MM.1S (cell line): Measurements from ENCODE around the gene TFF2.

Experiments used
- DNase-seq: peaks from one replicate; pipeline ENCODE4 v3.0.0-alpha.2; 2015
- H2AFZ ChIP-seq: fragments of 300-600 bp; sonication (generic); 2 replicates; pipeline ENCODE4 v1.6.0; 2016; ENCODE audit warnings: antibody characterized with exemption, low read length
- H3F3A ChIP-seq: fragments of 300-600 bp; sonication (generic); 2 replicates; pipeline ENCODE4 v1.6.1; 2016; ENCODE audit warnings: mild to moderate bottlenecking, antibody characterized with exemption, low read length, moderate library complexity, mixed read lengths; ENCODE audit not compliant: insufficient read depth
- H3K27ac ChIP-seq: fragments of 300-600 bp; sonication (generic); 2 replicates; pipeline ENCODE4 v1.5.1; 2016; ENCODE audit warnings: mild to moderate bottlenecking, low read length
- H3K27me3 ChIP-seq: fragments of 300-600 bp; sonication (generic); replicated peaks from 2 replicates; pipeline ENCODE4 v1.6.0; 2016; ENCODE audit warnings: low read length; ENCODE audit not compliant: insufficient read depth
- H3K36me3 ChIP-seq: fragments of 300-600 bp; sonication (generic); replicated peaks from 2 replicates; pipeline ENCODE4 v1.6.1; 2016; ENCODE audit warnings: mild to moderate bottlenecking, low read length, mixed read lengths; ENCODE audit not compliant: insufficient read depth
- H3K4me1 ChIP-seq: fragments of 300-600 bp; sonication (generic); 2 replicates; pipeline ENCODE4 v1.6.1; 2016; ENCODE audit warnings: low read length, mixed read lengths
- H3K4me2 ChIP-seq: fragments of 300-600 bp; sonication (generic); 2 replicates; pipeline ENCODE4 v1.6.0; 2016; ENCODE audit warnings: low read depth, low read length
- H3K4me3 ChIP-seq: fragments of 300-600 bp; sonication (generic); 2 replicates; pipeline ENCODE4 v1.5.1; 2016; ENCODE audit warnings: low read length, mixed read lengths
- H3K79me2 ChIP-seq: fragments of 300-600 bp; sonication (generic); 2 replicates; pipeline ENCODE4 v1.6.1; 2016; ENCODE audit warnings: mixed run types, low read length, mixed read lengths
- H3K9ac ChIP-seq: fragments of 300-600 bp; sonication (generic); 2 replicates; pipeline ENCODE4 v1.6.1; 2016; ENCODE audit warnings: low read length, mixed read lengths
- H3K9me2 ChIP-seq: fragments of 300-600 bp; sonication (generic); replicated peaks from 2 replicates; pipeline ENCODE4 v1.6.1; 2016; ENCODE audit warnings: mild to moderate bottlenecking, low read length, mixed read lengths; ENCODE audit not compliant: insufficient read depth
- H3K9me3 ChIP-seq: fragments of 300-600 bp; sonication (generic); replicated peaks from 2 replicates; pipeline ENCODE4 v1.6.1; 2016; ENCODE audit warnings: mild to moderate bottlenecking, low read length, mixed read lengths; ENCODE audit not compliant: insufficient read depth
- H4K20me1 ChIP-seq: fragments of 300-600 bp; sonication (generic); 2 replicates; pipeline ENCODE4 v1.6.1; 2016; ENCODE audit warnings: mild to moderate bottlenecking, low read length, moderate library complexity, mixed read lengths; ENCODE audit not compliant: insufficient read depth
- EZH2 ChIP-seq: fragments of 300-600 bp; sonication (generic); optimal IDR thresholded peaks from 2 replicates; pipeline ENCODE3; 2017; ENCODE audit warnings: low read depth, mild to moderate bottlenecking, antibody characterized with exemption, low read length, mixed read lengths
- EZH2phosphoT487 ChIP-seq: fragments of 300-600 bp; sonication (generic); IDR thresholded peaks from 2 replicates; pipeline ENCODE4 v1.6.1; 2018; ENCODE audit warnings: antibody characterized with exemption, low read length
- TF ChIP-seq, protein P1 (sequence below): fragments of 300-600 bp; sonication (generic); IDR thresholded peaks from 2 replicates; pipeline ENCODE4 v1.5.1; 2016; ENCODE audit warnings: antibody characterized with exemption, low read length, mixed read lengths

The TFF2 gene

DNA sequence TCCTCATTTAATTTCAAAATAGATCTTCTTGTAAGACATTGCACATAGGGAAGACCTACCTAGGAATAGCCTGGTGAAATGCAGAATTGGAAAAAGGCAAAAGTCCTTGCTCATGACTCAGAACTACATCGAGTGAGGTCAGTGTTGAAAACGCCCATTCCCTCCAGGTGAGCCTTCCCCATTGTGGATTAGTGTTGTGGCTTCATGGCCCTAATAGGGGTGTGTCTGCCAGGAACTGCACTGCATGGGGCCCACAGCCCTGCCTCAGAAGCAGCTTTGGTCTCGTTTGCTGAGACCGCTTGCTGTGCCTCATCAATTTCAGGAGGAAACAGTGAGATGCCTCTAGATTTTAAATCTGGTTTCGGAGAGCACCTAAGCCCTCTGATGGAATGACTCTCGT, 52.6 kb downstream of the TFF2 start:
- Histone ChIP-seq H3K36me3 (no peaks in the 10 kb centered on the region), H3K9me2 (no peaks in the 10 kb centered on the region), H3K4me2 (no peak overlapping the region), H3K79me2 (no peaks in the 10 kb centered on the region), H3F3A (no peaks in the 10 kb centered on the region; the same call in 1 of the 2 replicates), H3K9me3 (no peaks in the 10 kb centered on the region), H3K27ac (no peak overlapping the region), H3K9ac (no peak overlapping the region), H4K20me1 (no peaks in the 10 kb centered on the region), H2AFZ (no peak overlapping the region), H3K4me3 (no peak overlapping the region), H3K27me3 (peaks cover 80% of the 10 kb centered on the region), H3K4me1 (no peaks in the 10 kb centered on the region)
- DNase-seq = no peak
- TF ChIP-seq, protein P1, sequence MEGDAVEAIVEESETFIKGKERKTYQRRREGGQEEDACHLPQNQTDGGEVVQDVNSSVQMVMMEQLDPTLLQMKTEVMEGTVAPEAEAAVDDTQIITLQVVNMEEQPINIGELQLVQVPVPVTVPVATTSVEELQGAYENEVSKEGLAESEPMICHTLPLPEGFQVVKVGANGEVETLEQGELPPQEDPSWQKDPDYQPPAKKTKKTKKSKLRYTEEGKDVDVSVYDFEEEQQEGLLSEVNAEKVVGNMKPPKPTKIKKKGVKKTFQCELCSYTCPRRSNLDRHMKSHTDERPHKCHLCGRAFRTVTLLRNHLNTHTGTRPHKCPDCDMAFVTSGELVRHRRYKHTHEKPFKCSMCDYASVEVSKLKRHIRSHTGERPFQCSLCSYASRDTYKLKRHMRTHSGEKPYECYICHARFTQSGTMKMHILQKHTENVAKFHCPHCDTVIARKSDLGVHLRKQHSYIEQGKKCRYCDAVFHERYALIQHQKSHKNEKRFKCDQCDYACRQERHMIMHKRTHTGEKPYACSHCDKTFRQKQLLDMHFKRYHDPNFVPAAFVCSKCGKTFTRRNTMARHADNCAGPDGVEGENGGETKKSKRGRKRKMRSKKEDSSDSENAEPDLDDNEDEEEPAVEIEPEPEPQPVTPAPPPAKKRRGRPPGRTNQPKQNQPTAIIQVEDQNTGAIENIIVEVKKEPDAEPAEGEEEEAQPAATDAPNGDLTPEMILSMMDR = no peak
- TF ChIP-seq EZH2phosphoT487 (no peak), EZH2 (no peak)

DNA sequence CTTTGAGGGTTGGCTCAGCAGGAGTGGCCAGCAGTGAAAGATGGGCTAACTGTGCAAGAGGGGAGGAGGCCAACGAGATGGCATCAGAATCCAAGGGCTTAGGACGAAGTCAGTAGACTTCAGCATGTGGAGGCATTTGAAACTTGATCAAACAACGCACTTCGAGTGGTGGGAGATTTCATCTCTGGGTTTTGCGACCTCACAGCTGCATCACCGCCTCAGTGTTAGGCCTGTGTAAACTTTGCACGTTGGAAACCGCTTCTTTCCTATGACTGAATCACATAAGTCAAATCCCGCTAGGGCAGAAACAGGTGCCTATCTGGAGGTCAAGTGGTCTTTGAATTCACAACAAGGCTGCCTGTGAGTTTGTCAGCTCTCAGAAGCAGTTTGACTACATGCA, 53.4 kb downstream of the TFF2 start:
- no peak overlapping the region for H2AFZ ChIP-seq
- peaks cover 71% of the 10 kb centered on the region for H3K27me3 ChIP-seq
- H3K79me2 ChIP-seq = no peaks in the 10 kb centered on the region
- H3F3A ChIP-seq = no peaks in the 10 kb centered on the region; the same call in 1 of the 2 replicates
- no peaks in the 10 kb centered on the region for H3K9me2 ChIP-seq
- no peak for DNase-seq
- TF ChIP-seq EZH2 (no peak), EZH2phosphoT487 (no peak)
- TF ChIP-seq, protein P1 = no peak
- H3K36me3 ChIP-seq = no peaks in the 10 kb centered on the region
- H3K9ac ChIP-seq = no peak overlapping the region
- H3K27ac ChIP-seq = no peak overlapping the region
- H3K4me1 ChIP-seq = no peaks in the 10 kb centered on the region
- H3K9me3 ChIP-seq = no peaks in the 10 kb centered on the region
- no peak overlapping the region for H3K4me2 ChIP-seq
- no peaks in the 10 kb centered on the region for H4K20me1 ChIP-seq
- H3K4me3 ChIP-seq = no peak overlapping the region

DNA sequence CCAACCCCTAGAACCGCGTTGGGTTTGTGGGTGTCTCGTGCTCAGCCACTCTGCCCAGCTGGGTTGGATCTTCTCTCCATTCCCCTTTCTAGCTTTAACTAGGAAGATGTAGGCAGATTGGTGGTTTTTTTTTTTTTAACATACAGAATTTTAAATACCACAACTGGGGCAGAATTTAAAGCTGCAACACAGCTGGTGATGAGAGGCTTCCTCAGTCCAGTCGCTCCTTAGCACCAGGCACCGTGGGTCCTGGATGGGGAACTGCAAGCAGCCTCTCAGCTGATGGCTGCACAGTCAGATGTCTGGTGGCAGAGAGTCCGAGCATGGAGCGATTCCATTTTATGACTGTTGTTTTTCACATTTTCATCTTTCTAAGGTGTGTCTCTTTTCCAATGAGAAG, 54.3 kb downstream of the TFF2 start:
- no peaks in the 10 kb centered on the region for H3K9me3 ChIP-seq
- no peaks in the 10 kb centered on the region for H4K20me1 ChIP-seq
- no peak overlapping the region for H3K27ac ChIP-seq
- no peak overlapping the region for H3K4me3 ChIP-seq
- TF ChIP-seq EZH2 (no peak), EZH2phosphoT487 (no peak)
- TF ChIP-seq, protein P1 = no peak
- no peaks in the 10 kb centered on the region for H3K4me1 ChIP-seq
- no peaks in the 10 kb centered on the region; the same call in 1 of the 2 replicates for H3F3A ChIP-seq
- H3K79me2 ChIP-seq = no peaks in the 10 kb centered on the region
- H3K9me2 ChIP-seq = no peaks in the 10 kb centered on the region
- DNase-seq = no peak
- no peaks in the 10 kb centered on the region for H3K36me3 ChIP-seq
- H3K4me2 ChIP-seq = no peak overlapping the region
- H3K27me3 ChIP-seq = peaks cover 66% of the 10 kb centered on the region
- no peak overlapping the region for H2AFZ ChIP-seq
- no peak overlapping the region for H3K9ac ChIP-seq
